HG02571 (cell line): ENCODE results near the gene FOXL1.
A peak's percentile ranks its signal among the peaks of the same experiment; 100 is the strongest.

Experiments
- ATAC-seq: cut with Tn5 transposase; IDR thresholded peaks from one replicate; pipeline ENCODE4 v1.9.1; 2021; ENCODE audit warnings: mild to moderate bottlenecking, moderate library complexity; ENCODE audit not compliant: unreplicated experiment

FOXL1 gene

DNA sequence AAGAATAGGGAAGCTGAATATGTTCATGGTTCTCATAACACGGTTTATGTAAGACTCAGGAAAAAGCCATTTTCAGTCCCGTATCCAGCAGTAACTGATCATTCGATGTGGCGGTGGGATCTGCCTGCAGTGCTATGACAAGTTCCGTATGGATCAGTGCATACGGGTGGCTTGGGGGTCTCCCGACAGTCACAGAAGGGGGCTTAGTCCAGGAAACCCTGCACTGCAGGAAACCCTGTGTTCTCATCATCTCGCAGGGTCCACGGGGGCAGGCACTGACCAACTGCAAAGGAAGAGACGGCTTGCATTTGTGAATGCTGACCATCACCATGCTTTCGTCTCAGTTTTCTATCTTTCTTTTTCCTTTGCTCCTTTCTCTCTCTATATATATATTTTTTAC lies 31.1 kb upstream of the FOXL1 start:
- no peak for ATAC-seq

DNA sequence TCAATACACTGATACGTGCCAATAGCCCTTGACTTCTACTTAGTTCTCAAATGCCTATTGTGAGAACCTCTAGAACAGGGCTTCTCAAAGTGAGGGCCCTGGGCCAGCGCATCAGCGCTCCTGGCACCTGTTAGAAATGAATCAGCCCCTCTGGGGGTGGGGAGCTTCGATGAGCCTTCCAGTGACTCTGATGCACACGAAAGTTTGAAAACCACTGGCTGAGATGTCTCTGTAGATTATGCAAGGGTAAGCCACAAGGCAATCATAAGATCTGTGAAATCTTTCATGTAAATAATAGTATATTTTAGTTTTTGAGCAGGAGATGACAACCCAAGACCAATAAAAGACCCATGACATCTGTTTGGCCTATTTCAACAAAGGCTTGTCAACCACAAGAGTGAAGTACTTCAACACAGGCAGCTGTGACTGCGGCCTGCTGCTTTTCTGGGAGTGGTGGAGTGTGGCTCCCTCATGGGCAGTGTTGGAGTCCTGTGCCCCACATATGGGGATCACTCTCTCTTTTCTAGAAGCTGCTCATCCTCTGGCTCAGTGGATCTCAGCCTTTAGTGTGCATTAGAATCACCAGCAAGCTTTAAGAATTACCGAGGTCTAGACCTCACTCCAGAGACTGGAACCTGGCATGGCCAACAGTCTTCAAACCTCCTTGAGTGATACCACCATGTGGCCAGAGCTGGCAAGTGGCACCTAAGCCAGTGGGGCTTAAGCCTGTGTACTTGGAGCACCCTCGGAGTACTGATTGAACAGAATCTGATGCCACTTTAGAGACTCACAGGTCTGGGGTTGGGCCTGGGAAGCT lies 29.1 kb upstream of the FOXL1 start:
- ATAC-seq: no peak

DNA sequence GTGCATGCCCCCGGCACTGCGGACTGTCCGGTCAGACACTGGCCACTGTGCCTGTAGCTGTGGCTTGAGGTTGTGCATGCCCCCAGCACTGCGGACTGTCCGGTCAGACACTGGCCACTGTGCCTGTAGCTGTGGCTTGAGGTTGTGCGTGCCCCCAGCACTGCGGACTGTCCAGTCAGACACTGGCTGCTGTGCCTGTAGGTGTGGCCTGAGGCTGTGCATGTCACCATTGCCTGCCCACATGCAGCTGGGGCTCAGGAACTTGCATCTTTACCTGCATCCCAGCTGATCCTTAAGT lies 28.5 kb upstream of the FOXL1 start:
- ATAC-seq: no peak

DNA sequence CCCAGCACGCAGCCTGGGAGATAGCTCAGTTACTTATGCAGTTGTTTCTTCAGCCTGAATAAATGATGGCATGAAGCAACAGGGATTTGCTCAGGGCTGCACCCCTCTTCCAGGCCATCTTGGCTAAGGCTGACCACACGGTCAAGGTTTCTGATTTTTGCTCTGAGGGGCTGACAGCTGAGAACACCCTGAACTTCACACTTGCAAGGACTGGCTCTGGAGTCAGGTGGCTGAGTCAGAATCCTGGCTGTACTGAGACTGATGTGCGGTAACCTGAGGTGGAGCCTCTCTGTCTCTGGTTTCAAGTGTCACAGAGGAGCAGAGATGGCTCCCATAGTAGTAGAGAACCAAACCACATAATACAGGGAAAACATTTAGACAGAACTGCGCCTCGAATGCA lies 28.1 kb upstream of the FOXL1 start:
- ATAC-seq: no peak

DNA sequence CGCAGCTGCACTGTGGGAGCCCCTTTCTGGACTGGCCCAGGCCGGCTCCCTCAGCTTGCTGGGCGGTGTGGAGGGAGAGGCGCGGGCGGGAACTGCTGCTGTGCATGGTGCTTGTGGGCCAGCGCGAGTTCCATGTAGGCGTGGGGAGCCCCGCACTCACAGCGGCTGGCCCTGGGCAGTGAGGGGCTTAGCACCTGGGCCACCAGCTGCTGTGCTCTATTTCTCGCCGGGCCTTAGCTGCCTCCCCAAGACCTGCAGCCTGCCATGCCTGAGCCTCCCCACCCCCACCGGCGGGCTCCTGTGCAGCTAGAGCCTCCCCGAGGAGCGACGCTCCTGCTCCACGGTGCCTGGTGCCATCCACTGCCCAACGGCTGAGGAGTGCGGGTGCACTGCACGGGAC lies 25.0 kb upstream of the FOXL1 start:
- ATAC-seq: no peak

DNA sequence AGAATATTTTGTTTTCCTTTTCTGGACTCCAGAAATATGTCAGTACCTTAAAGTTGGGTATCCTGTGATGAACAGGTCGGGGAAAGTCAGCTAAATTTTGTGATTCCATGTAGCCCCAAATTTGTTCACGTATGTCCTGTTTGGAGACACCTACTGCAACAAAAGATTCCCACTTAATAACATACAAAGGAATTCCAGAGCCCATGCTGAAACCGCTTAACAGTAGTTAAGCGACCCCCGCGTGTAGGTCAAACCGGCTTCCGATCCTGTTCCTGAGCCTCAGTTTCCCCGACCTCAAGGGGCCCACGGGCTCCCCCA lies 23.8 kb upstream of the FOXL1 start:
- no peak for ATAC-seq

DNA sequence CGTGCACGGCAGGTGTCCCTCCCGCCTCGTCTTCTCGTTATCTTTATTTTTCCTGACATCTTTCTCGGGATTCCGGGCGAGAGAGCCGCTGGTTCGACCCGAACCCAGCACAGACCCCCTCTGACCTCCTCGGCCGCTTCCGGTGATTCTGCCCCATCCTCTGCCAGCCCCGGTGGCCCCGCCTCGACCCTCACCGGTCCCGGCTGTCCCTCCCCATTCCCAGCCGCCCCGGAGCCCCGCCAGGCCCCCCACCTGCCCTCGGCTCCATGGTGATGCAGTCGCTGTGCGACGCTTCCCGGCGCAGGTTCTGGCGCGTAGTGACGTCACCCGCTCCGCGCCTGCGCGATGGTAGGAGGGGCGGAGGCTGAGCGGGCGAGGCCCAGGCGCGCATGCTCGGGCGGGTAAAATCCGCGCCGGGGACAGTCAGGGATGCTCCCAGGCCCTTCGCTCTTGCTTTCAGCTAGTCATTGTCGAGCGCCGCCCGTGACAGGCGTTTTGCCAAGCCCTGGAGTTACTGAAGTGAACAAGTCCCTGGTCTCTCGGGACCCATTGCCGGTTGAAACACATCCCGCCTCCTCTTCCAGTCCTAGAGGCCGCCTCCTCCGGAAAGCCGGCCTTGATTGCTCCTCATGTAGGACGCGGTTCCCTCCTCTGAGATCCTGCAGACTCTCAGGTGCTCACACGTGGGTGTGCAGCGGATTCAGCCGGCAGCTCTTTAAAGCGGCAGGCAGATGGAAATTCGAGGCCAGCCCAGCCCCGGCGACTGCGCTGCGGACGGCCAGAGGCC lies 23.2 kb upstream of the FOXL1 start, which contains the start of gene MTHFSD:
Gene MTHFSD (minus strand): TSS at position 319 of the 787 bp plus-strand sequence. CDS start 51 bp downstream, at position 268.
- peak; percentile 80 for ATAC-seq

DNA sequence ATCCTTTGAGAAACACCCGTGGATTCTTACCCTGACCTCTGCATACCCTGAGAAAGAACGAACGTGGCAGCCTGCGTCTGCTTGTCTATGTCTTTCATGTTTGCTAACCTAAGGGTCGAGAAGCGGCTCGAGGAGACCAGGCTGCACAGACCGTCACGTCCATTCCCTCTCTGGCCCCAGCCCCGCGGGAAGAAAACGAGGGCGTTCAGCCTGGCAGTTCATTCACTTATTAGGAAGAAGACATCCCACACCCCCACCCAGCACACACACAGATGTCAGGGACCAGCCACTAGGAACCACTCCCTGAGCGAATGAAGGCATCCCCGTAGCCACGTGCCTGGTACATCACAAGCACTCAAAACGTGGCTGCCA lies 22.7 kb upstream of the FOXL1 start:
- ATAC-seq: no peak

DNA sequence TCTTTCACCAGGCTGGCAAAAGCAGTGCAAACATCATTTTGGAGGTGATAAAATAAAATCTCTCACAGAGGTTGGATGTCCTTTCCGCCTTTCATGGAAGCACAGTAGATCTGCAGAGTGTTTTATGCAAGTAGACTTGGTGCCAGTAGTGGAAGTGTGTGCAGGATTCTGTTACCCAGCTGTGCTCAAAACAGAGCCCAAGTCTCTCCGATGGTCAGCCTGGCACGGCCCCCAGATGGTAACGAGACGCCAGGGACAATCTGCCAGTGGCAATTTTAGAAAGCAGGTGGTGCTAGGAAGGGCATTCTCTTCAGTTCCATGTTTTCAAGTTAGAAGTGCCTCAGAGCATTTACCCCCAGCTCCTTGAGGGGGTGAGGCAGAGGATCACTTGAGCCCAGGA lies 21.8 kb upstream of the FOXL1 start:
- ATAC-seq: no peak

DNA sequence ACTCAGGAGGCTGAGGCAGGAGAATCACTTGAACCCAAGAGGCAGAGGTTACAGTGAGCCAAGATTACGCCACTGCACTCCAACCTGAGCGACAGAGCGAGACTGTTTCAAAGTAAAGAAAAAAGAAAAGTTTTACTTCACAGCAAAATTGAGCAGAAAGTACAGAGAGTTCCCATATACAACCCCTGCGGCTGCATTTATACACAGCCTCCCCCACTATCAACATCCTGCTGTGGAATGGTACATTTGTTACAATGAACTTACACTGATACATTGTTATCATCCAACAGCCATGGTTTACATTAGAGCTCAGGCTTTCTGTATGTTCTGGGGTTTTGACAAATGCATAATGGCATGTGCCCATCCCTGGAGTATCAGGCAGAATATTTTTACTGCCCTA lies 20.8 kb upstream of the FOXL1 start:
- no peak for ATAC-seq

DNA sequence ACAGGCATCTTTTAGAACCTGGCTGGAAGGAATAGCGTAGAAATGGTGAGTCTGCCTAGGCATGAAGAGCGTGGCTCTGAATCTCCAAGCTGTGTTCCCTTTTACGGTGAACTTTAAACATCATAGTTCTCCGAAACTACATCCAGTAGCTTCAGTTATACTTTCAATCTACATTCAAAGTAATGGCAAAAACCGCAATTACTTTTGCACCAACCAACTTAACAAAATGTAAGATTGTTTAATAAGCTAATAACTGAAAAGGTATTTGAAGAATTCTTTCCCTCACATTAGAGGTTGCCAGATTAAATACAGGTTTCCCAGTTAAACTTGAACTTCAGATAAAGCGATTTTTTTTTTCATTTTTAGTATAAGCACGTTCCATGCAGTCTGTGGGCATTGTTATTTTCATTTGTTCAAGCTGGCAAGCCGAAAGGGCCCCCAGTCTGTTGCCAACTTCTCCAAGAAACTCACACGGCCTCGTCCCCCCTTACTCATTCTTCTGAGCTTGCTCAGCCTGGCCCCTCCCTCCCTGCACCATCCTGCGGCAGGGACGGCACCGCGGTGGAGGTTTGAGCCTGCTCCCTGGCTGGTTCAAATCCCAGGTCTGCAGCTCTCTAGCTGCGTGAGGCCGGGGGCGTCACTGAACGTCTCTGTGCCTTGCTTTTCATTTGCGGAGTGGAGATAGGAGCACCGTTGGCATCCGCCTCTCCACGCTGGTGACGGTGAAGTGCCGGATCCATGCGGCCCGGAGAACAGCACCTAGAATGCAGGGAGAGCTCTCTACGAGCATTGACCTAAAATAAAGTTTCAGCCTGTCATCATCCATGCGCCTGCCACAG lies 19.8 kb upstream of the FOXL1 start:
- no peak for ATAC-seq

DNA sequence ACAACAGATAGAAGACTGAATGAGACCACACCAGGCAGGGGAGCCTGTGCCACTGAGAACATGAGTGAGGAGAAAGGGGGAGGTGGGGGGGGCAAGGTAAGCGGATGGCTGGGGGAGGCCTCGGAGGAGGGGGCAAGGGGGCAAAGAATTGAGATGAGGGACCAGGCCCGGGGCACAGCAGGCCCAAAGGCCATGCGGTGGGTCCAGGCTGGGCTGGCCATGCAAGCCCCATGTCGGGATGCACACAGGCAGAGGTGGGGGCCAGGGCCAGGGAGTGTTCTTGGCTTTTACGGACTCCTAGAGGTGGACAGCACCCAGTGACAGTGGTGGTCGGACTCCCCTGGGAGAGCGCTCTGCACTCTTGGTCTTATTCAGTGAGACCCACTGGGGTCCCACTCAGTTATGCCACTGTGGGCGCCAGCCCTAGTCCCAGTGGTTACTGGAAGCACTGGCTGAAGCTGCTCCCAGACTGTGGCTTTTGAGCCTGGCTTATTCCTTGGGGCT lies 18.5 kb upstream of the FOXL1 start:
- no peak for ATAC-seq

DNA sequence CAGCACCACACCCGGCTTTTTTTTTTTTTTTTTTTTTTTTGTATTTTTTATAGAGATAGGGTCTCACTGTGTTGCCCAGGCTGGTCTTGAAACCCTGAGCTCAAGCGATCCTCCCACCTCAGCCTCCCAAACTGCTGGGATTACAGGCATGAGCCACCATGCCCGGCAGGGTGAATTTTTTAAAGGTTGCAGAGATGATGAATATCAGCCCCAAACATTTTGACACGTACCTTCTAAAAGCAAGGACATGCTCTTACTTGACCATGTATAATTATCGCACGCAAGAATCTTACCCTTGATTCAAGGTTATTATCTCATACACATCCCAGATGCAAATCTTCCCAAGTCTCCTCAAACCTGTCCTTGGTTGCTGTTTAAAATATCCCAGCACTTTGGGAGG lies 16.0 kb upstream of the FOXL1 start:
- ATAC-seq: no peak

DNA sequence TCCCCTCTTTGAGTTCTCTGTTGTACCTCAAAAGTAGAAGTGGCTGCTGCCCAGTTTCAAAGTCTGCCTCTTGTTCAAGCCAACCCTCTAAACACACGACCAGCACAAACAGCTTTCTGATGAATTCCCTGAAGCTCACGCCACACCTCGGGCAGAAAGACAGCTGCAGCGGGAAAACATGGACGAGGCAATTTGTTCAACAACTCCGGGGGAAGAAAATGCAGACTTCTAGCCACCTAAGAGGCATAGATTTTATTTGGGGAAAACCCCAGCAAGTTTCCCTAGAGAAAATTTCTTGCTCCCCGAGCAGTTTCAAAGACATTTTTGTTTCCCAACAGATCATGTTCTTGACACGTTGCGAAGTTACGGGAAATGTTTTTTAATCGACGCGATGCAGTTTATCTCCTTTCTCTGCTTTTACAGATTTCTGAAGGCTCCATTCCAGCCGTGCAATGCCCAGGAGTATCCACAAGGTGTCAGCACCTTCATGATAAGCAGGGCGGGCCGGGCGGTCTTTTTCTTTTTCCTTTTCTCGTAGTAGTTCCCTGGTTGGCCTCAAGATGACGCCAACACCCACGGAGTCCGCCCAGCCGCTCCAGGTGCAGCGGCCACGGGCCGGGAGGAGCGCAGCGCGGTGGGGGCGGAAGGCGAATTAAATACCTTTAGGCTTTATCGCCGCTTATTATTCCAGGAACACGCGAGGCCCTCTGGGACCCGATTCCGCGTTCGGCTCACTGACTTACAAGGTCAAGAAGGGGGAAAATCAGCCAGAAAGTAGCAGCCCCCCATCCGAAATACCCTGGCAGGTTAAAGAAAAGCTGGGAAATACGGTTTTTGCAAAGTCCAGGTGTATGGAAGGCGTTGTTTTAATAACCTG lies 14.6 kb upstream of the FOXL1 start:
- peak; percentile 75 for ATAC-seq

DNA sequence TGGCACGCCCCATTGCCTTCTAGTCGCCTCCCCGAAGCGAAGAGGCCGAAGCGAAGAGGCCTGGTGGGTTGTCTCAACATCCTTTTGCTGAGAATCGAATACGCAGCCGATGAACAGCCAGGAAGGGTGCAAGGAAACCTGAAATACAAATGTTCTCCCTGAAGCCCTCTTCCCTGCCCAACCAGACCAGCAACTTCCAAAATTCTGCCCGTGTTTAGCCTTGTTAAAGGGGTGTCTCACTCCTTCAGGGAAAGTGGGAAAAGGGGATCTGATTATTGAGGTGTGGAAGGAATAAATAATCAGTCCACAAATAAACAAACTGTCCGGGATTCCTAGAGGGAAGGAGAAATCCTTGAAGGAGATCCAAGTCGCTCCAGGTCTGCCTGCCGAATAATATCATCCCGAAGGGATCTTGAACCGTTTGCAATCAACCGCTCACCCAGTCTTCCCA lies 13.1 kb upstream of the FOXL1 start:
- ATAC-seq: no peak

DNA sequence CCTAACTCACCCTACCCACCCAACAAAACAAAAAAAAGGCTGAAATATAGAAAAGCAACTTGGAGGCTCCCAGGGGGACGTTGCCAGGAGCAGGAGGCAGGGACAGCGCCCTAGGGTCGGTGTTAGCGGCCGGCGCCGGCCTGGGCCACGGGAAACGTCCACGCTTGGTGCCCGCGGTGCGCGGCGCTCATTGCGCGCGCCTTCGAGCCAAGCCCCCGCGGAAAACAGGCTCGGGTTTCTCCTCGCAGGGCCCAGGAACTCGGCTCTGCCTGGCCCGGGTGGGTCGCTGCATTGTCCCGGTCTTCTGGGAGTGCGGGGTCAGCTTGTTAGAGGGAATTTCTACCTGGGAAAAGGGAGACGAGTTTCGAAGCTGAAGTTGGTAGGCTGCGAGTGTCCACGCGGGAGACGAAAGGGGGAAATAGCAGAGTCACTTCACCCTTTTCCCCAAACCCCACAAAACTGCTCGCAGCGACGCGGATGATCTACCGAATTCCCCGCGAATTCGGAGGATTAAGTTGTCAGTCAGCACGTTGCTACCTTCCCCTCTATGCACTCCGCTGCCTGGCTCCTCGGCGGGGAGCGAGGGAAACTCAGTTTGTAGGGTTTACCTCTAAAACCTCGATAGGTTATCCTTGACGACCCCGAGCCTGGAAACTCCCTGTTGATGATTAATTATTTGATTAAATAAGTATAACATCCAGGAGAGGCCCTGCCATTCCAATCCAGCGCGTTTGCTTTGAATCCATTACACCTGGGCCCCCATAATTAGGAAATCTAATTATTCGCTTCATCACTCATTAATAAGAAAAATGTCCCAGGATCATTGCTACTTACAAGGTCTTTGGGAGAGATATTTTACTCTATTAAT lies 12.5 kb upstream of the FOXL1 start:
- no peak for ATAC-seq

DNA sequence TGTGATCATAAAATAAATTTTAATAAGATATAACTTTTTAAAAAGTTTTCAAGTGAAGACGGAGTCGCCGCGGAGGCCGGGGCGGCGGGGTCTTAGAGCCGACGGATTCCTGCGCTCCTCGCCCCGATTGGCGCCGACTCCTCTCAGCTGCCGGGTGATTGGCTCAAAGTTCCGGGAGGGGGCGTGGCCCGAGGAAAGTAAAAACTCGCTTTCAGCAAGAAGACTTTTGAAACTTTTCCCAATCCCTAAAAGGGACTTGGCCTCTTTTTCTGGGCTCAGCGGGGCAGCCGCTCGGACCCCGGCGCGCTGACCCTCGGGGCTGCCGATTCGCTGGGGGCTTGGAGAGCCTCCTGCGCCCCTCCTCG lies 11.8 kb upstream of the FOXL1 start, which contains the start of gene FOXC2:
Gene FOXC2 (plus strand): TSS at position 229 of the 365 bp plus-strand sequence. CDS start 507 bp downstream, outside the sequence.
- no peak for ATAC-seq

DNA sequence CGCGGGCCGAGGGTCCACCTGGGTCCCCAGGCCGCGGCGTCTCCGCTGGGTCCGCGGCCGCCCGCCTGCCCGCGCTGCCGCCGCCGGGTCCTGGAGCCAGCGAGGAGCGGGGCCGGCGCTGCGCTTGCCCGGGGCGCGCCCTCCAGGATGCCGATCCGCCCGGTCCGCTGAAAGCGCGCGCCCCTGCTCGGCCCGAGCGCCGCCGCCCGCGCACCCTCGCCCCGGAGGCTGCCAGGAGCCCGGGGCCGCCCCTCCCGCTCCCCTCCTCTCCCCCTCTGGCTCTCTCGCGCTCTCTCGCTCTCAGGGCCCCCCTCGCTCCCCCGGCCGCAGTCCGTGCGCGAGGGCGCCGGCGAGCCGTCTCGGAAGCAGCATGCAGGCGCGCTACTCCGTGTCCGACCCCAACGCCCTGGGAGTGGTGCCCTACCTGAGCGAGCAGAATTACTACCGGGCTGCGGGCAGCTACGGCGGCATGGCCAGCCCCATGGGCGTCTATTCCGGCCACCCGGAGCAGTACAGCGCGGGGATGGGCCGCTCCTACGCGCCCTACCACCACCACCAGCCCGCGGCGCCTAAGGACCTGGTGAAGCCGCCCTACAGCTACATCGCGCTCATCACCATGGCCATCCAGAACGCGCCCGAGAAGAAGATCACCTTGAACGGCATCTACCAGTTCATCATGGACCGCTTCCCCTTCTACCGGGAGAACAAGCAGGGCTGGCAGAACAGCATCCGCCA lies 11.2 kb upstream of the FOXL1 start:
- ATAC-seq: no peak
